ENCODE measurements around the gene LGALSL.

Gene LGALSL

GRCh38 chr2:64492272-64492671 lies 38.3 kb downstream of the LGALSL start:
- no peak for DNase-seq (ENCODE audit: low read depth in 1 of 2, low spot score in 1 of 2)

- DNase-seq (ENCODE audit: low read depth in 1 of 2, low spot score in 1 of 2): no peak
Measured at GRCh38 chr2:64492821-64493220, 38.9 kb downstream of the LGALSL start.

- no peak for DNase-seq (ENCODE audit: low read depth in 1 of 2, low spot score in 1 of 2)
Measured at GRCh38 chr2:64493788-64494187, 39.8 kb downstream of the LGALSL start.

GRCh38 chr2:64498438-64498837 lies 44.5 kb downstream of the LGALSL start:
- no peak for DNase-seq (ENCODE audit: low read depth in 1 of 2, low spot score in 1 of 2)

GRCh38 chr2:64500549-64500948 lies 46.6 kb downstream of the LGALSL start:
- no peak for DNase-seq (ENCODE audit: low read depth in 1 of 2, low spot score in 1 of 2)

- no peak for DNase-seq (ENCODE audit: low read depth in 1 of 2, low spot score in 1 of 2)
Measured at GRCh38 chr2:64501946-64502345, 48.0 kb downstream of the LGALSL start.

- no peak for DNase-seq (ENCODE audit: low read depth in 1 of 2, low spot score in 1 of 2)
Measured at GRCh38 chr2:64502860-64503259, 48.9 kb downstream of the LGALSL start.

GRCh38 chr2:64504774-64505720 lies 51.1 kb downstream of the LGALSL start:
- no peak for DNase-seq (ENCODE audit: low read depth in 1 of 2, low spot score in 1 of 2)

- no peak for DNase-seq (ENCODE audit: low read depth in 1 of 2, low spot score in 1 of 2)
Measured at GRCh38 chr2:64506686-64507085, 52.7 kb downstream of the LGALSL start.

All from stimulated activated CD4-positive, alpha-beta T cell treated with anti-CD3 and anti-CD28 coated beads, Interleukin-15, amount 100 ng/mL, for 1 hour (primary cell).